B cell (primary cell): ENCODE measurements around the gene CALML4. TPM values are rescaled to one million over a fixed set of nuclear protein-coding genes. Genes with fewer than 3 reads are reported as not detected.

Source experiments
- ATAC-seq: fragments of 200-7000 bp; cut with Tn5 transposase; one replicate; pipeline ENCODE4 v1.10.0; 2021; ENCODE audit warnings: low read depth, mild to moderate bottlenecking, moderate number of reproducible peaks, moderate library complexity
- CTCF ChIA-PET: fragments of 350-600 bp; sonication (Branson Sonifier 250); formaldehyde crosslinking; loops from one replicate; lab custom pipeline; 2021; ENCODE audit warnings: antibody characterized with exemption, inconsistent platforms; lab: Charles Lee
- POLR2A ChIA-PET: fragments of 350-600 bp; sonication (Branson Sonifier 250); formaldehyde crosslinking; loops from one replicate; lab custom pipeline; 2021; ENCODE audit warnings: antibody characterized with exemption; lab: Charles Lee
- DNase-seq: peaks from one replicate; pipeline ENCODE4 v3.0.0; 2013
- H2AFZ ChIP-seq: 2 replicates; pipeline ENCODE4 v1.6.1; 2012; ENCODE audit warnings: mild to moderate bottlenecking, low read depth, low read length; ENCODE audit not compliant: insufficient read depth, poor library complexity, severe bottlenecking
- H3K27ac ChIP-seq, 2 donors: 1 replicate in 1 of 2; 2 replicates in 1 of 2; pipeline ENCODE4 v1.5.1; 2012 to 2013; ENCODE audit warnings: low read length in 2 of 2, mild to moderate bottlenecking in 2 of 2, moderate library complexity in 1 of 2
- H3K27me3 ChIP-seq, 4 experiments: fragments of 200-600 bp in 1 of 4; sonication (generic) in 1 of 4; replicated peaks in 1 of 4; 1 replicate in 2 of 4; 2 replicates in 2 of 4; pipeline versions ENCODE4 v1.6.1 to v1.7.0; 2013 to 2016; ENCODE audit warnings: low read length in 3 of 4, mild to moderate bottlenecking in 2 of 4, mixed read lengths in 1 of 4, moderate library complexity in 1 of 4; ENCODE audit not compliant: insufficient read depth in 4 of 4, control insufficient read depth in 3 of 4; ENCODE audit errors: control extremely low read depth in 1 of 4
- H3K36me3 ChIP-seq, 2 experiments: replicated peaks in 1 of 2; 1 replicate in 1 of 2; 2 replicates in 1 of 2; pipeline versions ENCODE4 v1.6.1 to v1.7.1; 2013; ENCODE audit warnings: low read length in 1 of 2; ENCODE audit not compliant: insufficient read depth in 2 of 2, control insufficient read depth in 1 of 2; ENCODE audit errors: control extremely low read depth in 1 of 2, extremely low read depth in 1 of 2
- H3K4me1 ChIP-seq, 2 donors: fragments of 200-600 bp in 1 of 2; sonication (generic) in 1 of 2; 1 replicate in 1 of 2; 2 replicates in 1 of 2; pipeline versions ENCODE4 v1.5.1 to v1.6.1; 2013 to 2017; ENCODE audit warnings: low read length in 2 of 2; ENCODE audit not compliant: control insufficient read depth in 2 of 2, insufficient read depth in 2 of 2
- H3K4me2 ChIP-seq: replicated peaks from 2 replicates; pipeline ENCODE3; 2012; ENCODE audit warnings: mild to moderate bottlenecking, low read depth, low read length; ENCODE audit not compliant: poor library complexity, severe bottlenecking
- H3K4me3 ChIP-seq, 5 experiments: fragments of 200-600 bp in 1 of 5; sonication (generic) in 1 of 5; 1 replicate in 3 of 5; 2 replicates in 2 of 5; pipeline versions ENCODE4 v1.5.1 to v1.7.0; 2011 to 2016; ENCODE audit warnings: low read length in 4 of 5, mild to moderate bottlenecking in 4 of 5, low read depth in 2 of 5, control low read depth in 1 of 5, moderate library complexity in 1 of 5; ENCODE audit not compliant: insufficient read depth in 1 of 5; ENCODE audit errors: control extremely low read depth in 1 of 5, extremely low read depth in 1 of 5
- H3K79me2 ChIP-seq: fragments of 200-600 bp; sonication (generic); one replicate; pipeline ENCODE4 v1.6.0; 2016; ENCODE audit warnings: low read length; ENCODE audit not compliant: control insufficient read depth, insufficient read depth
- H3K9ac ChIP-seq: fragments of 200-600 bp; sonication (generic); 2 replicates; pipeline ENCODE4 v1.6.1; 2017; ENCODE audit warnings: mild to moderate bottlenecking, low read length, moderate library complexity
- H3K9me3 ChIP-seq, 3 donors: one replicate each; pipeline versions ENCODE4 v1.6.1 to v1.7.1; 2013; ENCODE audit warnings: low read length in 2 of 3; ENCODE audit not compliant: control insufficient read depth in 2 of 3, insufficient read depth in 1 of 3; ENCODE audit errors: control extremely low read depth in 1 of 3
- H4K20me1 ChIP-seq: 2 replicates; pipeline ENCODE4 v1.6.0; 2012; ENCODE audit warnings: mild to moderate bottlenecking, low read length; ENCODE audit not compliant: insufficient read depth, control insufficient read depth, poor library complexity, severe bottlenecking
- H3K27ac Mint-ChIP-seq: one replicate; pipeline ENCODE4 v1.8.0; 2021; ENCODE audit warnings: mixed read lengths
- H3K27me3 Mint-ChIP-seq: one replicate; pipeline ENCODE4 v1.8.0; 2021; ENCODE audit warnings: mixed read lengths
- H3K4me1 Mint-ChIP-seq: one replicate; pipeline ENCODE4 v1.8.0; 2021; ENCODE audit warnings: mixed read lengths
- H3K4me3 Mint-ChIP-seq: one replicate; pipeline ENCODE4 v1.8.0; 2021; ENCODE audit warnings: mixed read lengths
- H3K9me3 Mint-ChIP-seq: one replicate; pipeline ENCODE4 v1.8.0; 2022; ENCODE audit warnings: mixed read lengths; ENCODE audit not compliant: insufficient read depth
- EZH2 ChIP-seq: IDR thresholded peaks from 2 replicates; pipeline ENCODE4 v1.6.1; 2012; ENCODE audit warnings: borderline replicate concordance, low read depth, mild to moderate bottlenecking, moderate library complexity, low read length; ENCODE audit not compliant: insufficient read depth, poor library complexity, severe bottlenecking
- WGBS: methylation state at CpG from one replicate; pipeline ENCODE4 v1.1.5; 2013; ENCODE audit warnings: missing lambda C conversion rate; ENCODE audit not compliant: insufficient coverage; 5-methylcytosine and 5-hydroxymethylcytosine counted together
- intact Hi-C: fragments of 100-400 bp; cut with micrococcal nuclease; formaldehyde crosslinking; loops from one replicate; pipeline ENCODE4 v1.10.0; 2022
- polyA plus RNA-seq: library from polyadenylated mRNA; depleted of rRNA; stranded (reverse); fragments of >200 nt; gene quantifications from 2 replicates; pipeline ENCODE4 v1.2.3, GENCODE V29; 2012
- total RNA-seq, 2 donors: library from RNA; stranded (reverse); fragments of 120-200 nt in 1 of 2; gene quantifications; 1 replicate in 1 of 2; 2 replicates in 1 of 2; pipeline versions ENCODE4 v1.2.3 to v1.2.4, GENCODE V29; 2013 to 2022
- TF ChIP-seq, protein P1 (sequence below): fragments of 200-600 bp; IDR thresholded peaks from one replicate; pipeline ENCODE4 v1.8.0; 2022; ENCODE audit warnings: antibody characterized with exemption, mild to moderate bottlenecking

The CALML4 gene
- total and polyA plus RNA-seq, 2 donors (not counting 1 experiment from before 2014, with no cell fraction given): 2.4 to 4.2 TPM

DNA sequence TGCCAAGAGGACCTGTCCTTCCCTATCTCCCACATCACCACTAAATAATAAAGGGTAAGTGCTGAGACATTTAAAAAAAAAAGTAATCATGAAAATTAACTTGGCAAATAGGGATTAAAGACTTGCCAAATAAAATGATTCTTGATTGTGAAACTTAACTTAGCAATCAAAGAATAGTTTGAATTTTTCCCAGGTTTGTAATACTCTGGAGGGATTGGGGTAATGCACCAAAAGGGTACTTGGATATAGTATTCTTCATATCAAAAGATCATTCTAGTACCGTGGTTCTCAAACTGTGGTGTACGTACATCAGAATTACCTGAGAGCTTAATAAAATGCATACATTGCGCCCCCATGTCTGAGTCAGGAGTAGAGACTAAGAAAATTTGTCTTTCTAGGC, 28.5 kb downstream of the CALML4 start:
- peaks cover 18 to 51% of the 10 kb centered on the region in 2 experiments for H3K36me3 ChIP-seq

DNA sequence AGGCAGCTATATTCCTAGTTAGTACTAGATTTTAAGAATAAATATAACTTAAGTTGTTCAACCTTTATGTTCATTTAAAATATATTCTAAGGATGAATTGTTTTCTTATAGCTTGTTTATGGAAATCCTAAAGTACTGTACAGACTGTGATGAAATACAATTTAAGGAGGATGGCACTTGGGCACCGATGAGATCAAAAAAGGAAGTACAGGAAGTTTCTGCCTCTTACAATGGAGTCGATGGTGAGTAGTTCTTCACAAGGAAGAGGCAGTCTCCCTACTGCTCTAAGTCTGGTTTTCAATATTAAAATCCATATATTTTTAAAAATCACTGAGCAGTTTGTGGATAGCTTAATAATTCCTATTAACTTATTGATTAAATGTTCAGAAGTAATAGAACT, 29.6 kb downstream of the CALML4 start:
- Histone ChIP-seq H3K27me3 (no peaks in the 10 kb centered on the region), H4K20me1 (no peaks in the 10 kb centered on the region), H3K4me1 (no peaks in the 10 kb centered on the region), H3K4me2 (no peak overlapping the region), H3K4me3 (no peak overlapping the region), H3K79me2 (peaks cover 4% of the 10 kb centered on the region), H3K36me3 (peaks cover 15 to 44% of the 10 kb centered on the region in 2 experiments), H3K9ac (no peak overlapping the region), H3K27ac (no peak overlapping the region), H2AFZ (no peak overlapping the region), H3K9me3 (no peaks in the 10 kb centered on the region)
- ChIA-PET POLR2A (no interaction called here), CTCF (interaction anchor here (1.1 kb wide), 1 partner anchor 10 kb away, joined by 4 read pairs; no protein-coding TSS in a partner anchor)
- H3K4me3 Mint-ChIP-seq: no peak overlapping the region
- intact Hi-C loops: no loop called here
- no peaks in the 10 kb centered on the region for H3K27me3 Mint-ChIP-seq
- DNase-seq (no peak), ATAC-seq (no peak)
- TF ChIP-seq, protein P1, sequence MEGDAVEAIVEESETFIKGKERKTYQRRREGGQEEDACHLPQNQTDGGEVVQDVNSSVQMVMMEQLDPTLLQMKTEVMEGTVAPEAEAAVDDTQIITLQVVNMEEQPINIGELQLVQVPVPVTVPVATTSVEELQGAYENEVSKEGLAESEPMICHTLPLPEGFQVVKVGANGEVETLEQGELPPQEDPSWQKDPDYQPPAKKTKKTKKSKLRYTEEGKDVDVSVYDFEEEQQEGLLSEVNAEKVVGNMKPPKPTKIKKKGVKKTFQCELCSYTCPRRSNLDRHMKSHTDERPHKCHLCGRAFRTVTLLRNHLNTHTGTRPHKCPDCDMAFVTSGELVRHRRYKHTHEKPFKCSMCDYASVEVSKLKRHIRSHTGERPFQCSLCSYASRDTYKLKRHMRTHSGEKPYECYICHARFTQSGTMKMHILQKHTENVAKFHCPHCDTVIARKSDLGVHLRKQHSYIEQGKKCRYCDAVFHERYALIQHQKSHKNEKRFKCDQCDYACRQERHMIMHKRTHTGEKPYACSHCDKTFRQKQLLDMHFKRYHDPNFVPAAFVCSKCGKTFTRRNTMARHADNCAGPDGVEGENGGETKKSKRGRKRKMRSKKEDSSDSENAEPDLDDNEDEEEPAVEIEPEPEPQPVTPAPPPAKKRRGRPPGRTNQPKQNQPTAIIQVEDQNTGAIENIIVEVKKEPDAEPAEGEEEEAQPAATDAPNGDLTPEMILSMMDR: no peak
- no peak for TF ChIP-seq EZH2
- no CpG with 5 or more reads among the region's 2 CpGs for whole genome bisulfite sequencing
- no peaks in the 10 kb centered on the region for H3K4me1 Mint-ChIP-seq
- H3K9me3 Mint-ChIP-seq: no peaks in the 10 kb centered on the region
- H3K27ac Mint-ChIP-seq: no peak overlapping the region

More for the DNA sequence above, 28.5 kb downstream of the CALML4 start:
- POLR2A ChIA-PET: no interaction called here
- Mint-ChIP-seq H3K27ac (no peak overlapping the region), H3K9me3 (no peaks in the 10 kb centered on the region), H3K27me3 (no peaks in the 10 kb centered on the region), H3K4me3 (no peak overlapping the region), H3K4me1 (no peaks in the 10 kb centered on the region)
- H4K20me1 ChIP-seq: peaks cover 5% of the 10 kb centered on the region
- H3K79me2 ChIP-seq: peaks cover under 1% of the 10 kb centered on the region
- H3K9me3 ChIP-seq: no peaks in the 10 kb centered on the region
- no peak overlapping the region for H3K4me3 ChIP-seq
- CTCF ChIA-PET: no interaction called here
- no peak overlapping the region for H3K4me2 ChIP-seq
- WGBS: 100% methylated on average over 2 of the region's 3 CpGs
- H3K4me1 ChIP-seq: no peaks in the 10 kb centered on the region
- DNase-seq (no peak), ATAC-seq (no peak)
- H3K27me3 ChIP-seq: no peaks in the 10 kb centered on the region
- no peak for TF ChIP-seq EZH2
- TF ChIP-seq, protein P1: no peak
- H3K9ac ChIP-seq: no peak overlapping the region
- no peak overlapping the region for H3K27ac ChIP-seq
- no peak overlapping the region for H2AFZ ChIP-seq
- intact Hi-C loops: no loop called here
